GM12878 (cell line): ENCODE results near the gene PPP6R2. TPM values are rescaled to one million over a fixed set of nuclear protein-coding genes. Genes with fewer than 3 reads are reported as not detected.

ENCODE experiments used
- ATAC-seq: fragments of 200-7000 bp; cut with Tn5 transposase; 3 replicates; pipeline ENCODE4 v1.9.1; 2020; ENCODE audit warnings: mild to moderate bottlenecking, moderate library complexity
- BruUV-seq: library from RNA; stranded (reverse); fragments of 400-500 nt; replicated peaks from 2 replicates; lab custom pipeline; 2021; lab: Mats Ljungman, UMichigan
- CTCF ChIA-PET: fragments of 300-600 bp; sonication (Branson Sonifier 250); formaldehyde crosslinking; extraction: SDS; loops from one replicate; lab custom pipeline; 2021; ENCODE audit warnings: inconsistent platforms; lab: Yijun Ruan, JAX
- POLR2A ChIA-PET: fragments of 350-600 bp; formaldehyde crosslinking; extraction: SDS; loops from one replicate; lab custom pipeline; 2021; ENCODE audit warnings: inconsistent platforms; lab: Charles Lee
- RAD21 ChIA-PET: fragments of 300-600 bp; sonication (Branson Sonifier 250); formaldehyde crosslinking; loops from one replicate; lab custom pipeline; 2023; ENCODE audit warnings: antibody characterized with exemption; ENCODE audit not compliant: unreplicated experiment; lab: Charles Lee
- SMC1A ChIA-PET: fragments of 300-600 bp; sonication (Branson Sonifier 250); formaldehyde crosslinking; loops from one replicate; lab custom pipeline; 2023; ENCODE audit not compliant: unreplicated experiment, uncharacterized antibody; lab: Charles Lee
- DNase-seq: peaks from one replicate; pipeline ENCODE4 v3.0.0-alpha.2; 2011; ENCODE audit warnings: low read depth, low spot score
- FAIRE-seq: peaks from 3 replicates; lab custom pipeline; 2011; peaks lifted over from hg19 to GRCh38; lab: Jason Lieb, UNC
- H2AFZ ChIP-seq: 2 replicates; pipeline ENCODE4 v1.6.0; 2011; ENCODE audit warnings: low read depth, low read length, control low read depth; ENCODE audit not compliant: control insufficient read depth
- H3K27ac ChIP-seq: 2 replicates; pipeline ENCODE4 v1.5.1; 2011; ENCODE audit warnings: control low read depth; ENCODE audit not compliant: control insufficient read depth, insufficient read depth
- H3K27me3 ChIP-seq, 2 experiments: replicated peaks in 1 of 2; 2 replicates each; pipeline versions ENCODE4 v1.6.0 to v1.6.1; 2011; ENCODE audit warnings: low read length in 1 of 2; ENCODE audit not compliant: control insufficient read depth in 2 of 2, insufficient read depth in 2 of 2
- H3K36me3 ChIP-seq, 2 experiments: 2 replicates each; pipeline ENCODE4 v1.5.1; 2011; ENCODE audit warnings: low read length in 1 of 2; ENCODE audit not compliant: control insufficient read depth in 2 of 2, insufficient read depth in 2 of 2
- H3K4me1 ChIP-seq: 2 replicates; pipeline ENCODE4 v1.6.1; 2011; ENCODE audit warnings: mild to moderate bottlenecking, low read length, moderate library complexity, mixed read lengths; ENCODE audit not compliant: control insufficient read depth, insufficient read depth
- H3K4me2 ChIP-seq: 2 replicates; pipeline ENCODE4 v1.6.0; 2011; ENCODE audit warnings: control low read depth; ENCODE audit not compliant: control insufficient read depth, insufficient read depth
- H3K4me3 ChIP-seq: fragments of 200-600 bp; sonication (generic); 2 replicates; pipeline ENCODE4 v1.5.1; 2016
- H3K79me2 ChIP-seq: 2 replicates; pipeline ENCODE4 v1.6.0; 2011; ENCODE audit warnings: low read length; ENCODE audit not compliant: control insufficient read depth, insufficient read depth
- H3K9ac ChIP-seq: 2 replicates; pipeline ENCODE4 v1.8.0; 2011; ENCODE audit warnings: low read length, control low read depth, mixed read lengths; ENCODE audit not compliant: control insufficient read depth, insufficient read depth
- H3K9me3 ChIP-seq: replicated peaks from 3 replicates; pipeline ENCODE4 v1.5.1; 2011; ENCODE audit warnings: mild to moderate bottlenecking, low read length; ENCODE audit not compliant: control insufficient read depth, insufficient read depth
- H4K20me1 ChIP-seq: 2 replicates; pipeline ENCODE4 v1.6.0; 2011; ENCODE audit not compliant: control insufficient read depth, insufficient read depth
- ATF2 ChIP-seq: IDR thresholded peaks from 2 replicates; pipeline ENCODE4 v1.6.1; 2012; ENCODE audit warnings: low read length, inconsistent platforms
- CHD1 ChIP-seq: IDR thresholded peaks from 2 replicates; pipeline ENCODE4 v1.6.1; 2012; ENCODE audit warnings: low read depth, low read length, improper control_type of control experiment
- E2F4 ChIP-seq: IDR thresholded peaks from 2 replicates; pipeline ENCODE4 v1.6.1; 2012; ENCODE audit warnings: low read depth, low read length, improper control_type of control experiment
- MAX ChIP-seq: IDR thresholded peaks from 2 replicates; pipeline ENCODE4 v1.6.1; 2012; ENCODE audit warnings: low read depth, low read length, improper control_type of control experiment
- MEF2B ChIP-seq: fragments of 450-650 bp; IDR thresholded peaks from 2 replicates; pipeline ENCODE4 v1.6.1; 2018; ENCODE audit warnings: mild to moderate bottlenecking, moderate library complexity; ENCODE audit not compliant: partially characterized antibody, poor library complexity, severe bottlenecking
- MXI1 ChIP-seq: fragments of 150-350 bp; IDR thresholded peaks from 2 replicates; pipeline ENCODE4 v1.6.1; 2011; ENCODE audit warnings: low read depth, mild to moderate bottlenecking, inconsistent platforms, low read length, improper control_type of control experiment
- NKRF ChIP-seq: fragments of 450-650 bp; conservative IDR thresholded peaks from 2 replicates; pipeline ENCODE4 v1.6.1; 2017; ENCODE audit warnings: mild to moderate bottlenecking, moderate library complexity
- REST ChIP-seq: IDR thresholded peaks from 2 replicates; pipeline ENCODE4 v1.6.1; 2012; ENCODE audit warnings: mild to moderate bottlenecking, low read depth, low read length
- SUPT20H ChIP-seq: IDR thresholded peaks from 2 replicates; pipeline ENCODE4 v1.6.1; 2011; ENCODE audit warnings: low read depth, mild to moderate bottlenecking, low read length, moderate library complexity, borderline replicate concordance; ENCODE audit not compliant: control insufficient read depth
- ZBTB11 ChIP-seq: fragments of 450-650 bp; formaldehyde crosslinking; IDR thresholded peaks from 2 replicates; pipeline ENCODE4 v1.5.0; 2022; ENCODE audit warnings: mild to moderate bottlenecking, missing genetic modification characterization
- ZNF207 ChIP-seq: fragments of 450-650 bp; IDR thresholded peaks from 2 replicates; pipeline ENCODE4 v1.6.1; 2014; ENCODE audit warnings: antibody characterized with exemption, mild to moderate bottlenecking, borderline replicate concordance
- WGBS: methylation state at CpG from one replicate; pipeline ENCODE4 v1.1.6; 2016; ENCODE audit warnings: low lambda C conversion rate; ENCODE audit not compliant: insufficient replicate concordance, insufficient coverage; ENCODE audit errors: missing lambda C conversion rate; 5-methylcytosine and 5-hydroxymethylcytosine counted together
- in situ Hi-C: fragments of 300-500 bp; cut with MboI; formaldehyde crosslinking; loops from 9 replicates; pipeline ENCODE4 v1.14.3; 2018; ENCODE audit warnings: mixed read lengths
- intact Hi-C: fragments of 100-400 bp; cut with micrococcal nuclease; formaldehyde crosslinking; loops from one replicate; pipeline ENCODE4 v1.14.2; 2022; ENCODE audit not compliant: unreplicated experiment
- polyA plus RNA-seq, 11 experiments: library from polyadenylated mRNA; depleted of rRNA in 4 of 11; unstranded in 6 of 11; stranded (reverse) in 5 of 11; fragments of >200 nt; fragmentation: Nextera tagmentation in 4 of 11; fragmentation: Illumina TruSeq in 1 of 11; extraction: Ambion mirVana in 4 of 11; extraction: Trizol in 1 of 11; gene quantifications; 1 replicate in 1 of 11; 2 replicates in 10 of 11; pipeline versions ENCODE4 v1.2.1 to v1.2.3, GENCODE V29; 2011 to 2016; ENCODE audit warnings: inconsistent platforms in 2 of 11, missing spikeins in 2 of 11, low read depth in 1 of 11
- total RNA-seq, 4 experiments: library from RNA; depleted of rRNA in 3 of 4; stranded (reverse); fragments of >200 nt in 3 of 4; fragmentation: Illumina TruSeq in 1 of 4; extraction: Trizol in 1 of 4; gene quantifications; 2 replicates each; pipeline versions ENCODE4 v1.2.1 to v1.2.3, GENCODE V29; 2013 to 2021

The PPP6R2 gene
- total and polyA plus RNA-seq, 10 of the 15 experiments (the other 5 are each of a cell fraction or from before 2014, with no cell fraction given): 0.29 to 52.6 (median 25.4) TPM

- ChIA-PET POLR2A (no interaction called here), RAD21 (no interaction called here), CTCF (no interaction called here), SMC1A (no interaction called here)
- H3K27me3 ChIP-seq: no peaks in the 10 kb centered on the region
- no peak overlapping the region for H3K27ac ChIP-seq
- DNase-seq (no peak), ATAC-seq (no peak), FAIRE-seq (no peak)
- no peaks in the 10 kb centered on the region for H3K36me3 ChIP-seq
- no TSS peak for BruUV-seq
- H3K79me2 ChIP-seq: no peaks in the 10 kb centered on the region
- H2AFZ ChIP-seq: no peak overlapping the region
- in situ Hi-C loops: no loop called here
- H3K9me3 ChIP-seq: no peaks in the 10 kb centered on the region
- WGBS: 79% methylated on average over 16 of the region's 19 CpGs
- H4K20me1 ChIP-seq: no peaks in the 10 kb centered on the region
- H3K9ac ChIP-seq: no peak overlapping the region
- intact Hi-C loops: no loop called here
- no peak overlapping the region for H3K4me3 ChIP-seq
- H3K4me2 ChIP-seq: no peak overlapping the region
- H3K4me1 ChIP-seq: peaks cover 5% of the 10 kb centered on the region
- no peak for TF ChIP-seq MEF2B
- no peak for TF ChIP-seq SUPT20H
- no peak for TF ChIP-seq REST
- no peak for TF ChIP-seq MAX
- TF ChIP-seq ZNF207: no peak
- TF ChIP-seq ATF2: no peak
- no peak for TF ChIP-seq CHD1
- no peak for TF ChIP-seq MXI1
- no peak for TF ChIP-seq NKRF
- no peak for TF ChIP-seq ZBTB11
- TF ChIP-seq E2F4: no peak
Observed at GRCh38 chr22:50488886-50489285, 145.8 kb downstream of the PPP6R2 start.
